Omental fat pad (tissue), 4 donors: Measurements from ENCODE around the gene MEI1. TPM values are rescaled to one million over a fixed set of nuclear protein-coding genes. Genes with fewer than 3 reads are reported as not detected.

Source experiments
- ATAC-seq: fragments of 150-250 bp; one replicate; pipeline ENCODE4 v1.9.1; 2016; ENCODE audit warnings: mild to moderate bottlenecking, moderate library complexity; ENCODE audit not compliant: low FRiP score
- DNase-seq: peaks from one replicate; pipeline ENCODE4 v3.0.0-alpha.2; 2019; ENCODE audit warnings: low spot score
- total RNA-seq, 4 donors: library from RNA; depleted of rRNA; stranded (reverse); fragments of >200 nt; gene quantifications; one replicate each; pipeline ENCODE4 v1.1.0, GENCODE V29; 2016
- TF ChIP-seq, protein P1 (sequence below), 3 donors: fragments of 450-650 bp; IDR thresholded peaks; one replicate each; pipeline ENCODE4 v1.5.1; 2016 to 2017; ENCODE audit warnings: antibody characterized with exemption in 3 of 3, mild to moderate bottlenecking in 3 of 3, moderate library complexity in 2 of 3

Gene MEI1
- total RNA-seq, 4 donors from 2014 or later = 2.3 to 16.9 (median 2.6) TPM

DNA sequence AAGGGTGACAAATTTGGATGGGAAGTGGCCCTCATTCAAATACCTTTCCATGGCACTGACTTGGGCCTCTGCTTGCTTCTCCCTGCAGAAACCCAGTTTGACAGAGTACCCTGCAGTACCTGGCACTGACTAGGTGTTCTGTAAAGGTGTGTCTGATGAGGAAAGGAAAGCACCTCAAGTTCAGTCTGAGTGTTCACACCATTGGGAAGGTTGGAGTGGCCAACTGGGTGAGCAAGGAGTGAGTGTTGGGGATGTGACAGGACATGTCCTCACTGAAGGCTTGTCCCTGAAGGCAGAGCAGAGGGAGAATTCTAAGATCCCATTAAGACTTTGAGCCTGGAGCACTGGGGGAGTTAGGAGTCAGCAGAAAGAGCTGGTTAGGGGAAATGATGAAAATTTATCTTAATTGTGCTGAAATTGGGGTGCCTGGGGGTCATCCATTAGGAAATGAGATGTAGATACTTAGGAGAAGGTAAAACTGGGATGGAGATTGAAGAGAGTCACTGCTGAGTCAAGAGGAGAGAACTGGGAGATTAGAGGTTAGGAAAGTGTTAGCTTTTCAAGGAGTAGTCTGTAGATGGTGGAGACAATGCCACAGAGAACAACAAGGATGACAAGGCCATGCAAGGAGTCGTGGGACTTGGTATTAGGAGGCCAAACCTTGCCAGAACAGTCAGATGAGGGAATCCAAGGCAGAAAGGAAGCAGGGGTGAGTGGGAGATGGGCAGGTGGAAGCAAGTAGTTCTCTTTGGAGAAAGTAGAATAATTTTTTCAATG lies 139.7 kb downstream of the MEI1 start:
- TF ChIP-seq, protein P1, sequence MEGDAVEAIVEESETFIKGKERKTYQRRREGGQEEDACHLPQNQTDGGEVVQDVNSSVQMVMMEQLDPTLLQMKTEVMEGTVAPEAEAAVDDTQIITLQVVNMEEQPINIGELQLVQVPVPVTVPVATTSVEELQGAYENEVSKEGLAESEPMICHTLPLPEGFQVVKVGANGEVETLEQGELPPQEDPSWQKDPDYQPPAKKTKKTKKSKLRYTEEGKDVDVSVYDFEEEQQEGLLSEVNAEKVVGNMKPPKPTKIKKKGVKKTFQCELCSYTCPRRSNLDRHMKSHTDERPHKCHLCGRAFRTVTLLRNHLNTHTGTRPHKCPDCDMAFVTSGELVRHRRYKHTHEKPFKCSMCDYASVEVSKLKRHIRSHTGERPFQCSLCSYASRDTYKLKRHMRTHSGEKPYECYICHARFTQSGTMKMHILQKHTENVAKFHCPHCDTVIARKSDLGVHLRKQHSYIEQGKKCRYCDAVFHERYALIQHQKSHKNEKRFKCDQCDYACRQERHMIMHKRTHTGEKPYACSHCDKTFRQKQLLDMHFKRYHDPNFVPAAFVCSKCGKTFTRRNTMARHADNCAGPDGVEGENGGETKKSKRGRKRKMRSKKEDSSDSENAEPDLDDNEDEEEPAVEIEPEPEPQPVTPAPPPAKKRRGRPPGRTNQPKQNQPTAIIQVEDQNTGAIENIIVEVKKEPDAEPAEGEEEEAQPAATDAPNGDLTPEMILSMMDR (IDR thresholded peaks at IDR 0.05) = no peak
- DNase-seq = no peak
- ATAC-seq = no peak

DNA sequence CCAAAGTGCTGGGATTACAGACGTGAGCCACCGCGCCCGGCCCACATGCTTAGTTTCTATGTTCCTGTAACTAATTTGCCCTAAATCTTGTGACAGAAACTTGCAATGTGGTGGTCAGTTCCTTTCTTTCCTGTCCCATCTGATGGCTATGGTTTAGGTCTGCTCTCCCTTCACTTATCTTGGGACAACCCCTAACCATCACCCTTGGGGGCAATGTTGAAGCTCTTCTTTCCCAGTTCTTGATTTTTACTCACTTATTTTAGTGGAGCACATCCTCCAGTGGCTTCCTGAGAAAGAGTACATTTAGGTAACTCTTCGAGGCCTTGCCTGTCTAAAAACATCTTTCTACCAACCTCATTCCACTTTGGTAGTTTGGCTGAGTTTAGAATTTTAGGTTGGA lies 140.9 kb downstream of the MEI1 start:
- ATAC-seq (no peak), DNase-seq (no peak)

DNA sequence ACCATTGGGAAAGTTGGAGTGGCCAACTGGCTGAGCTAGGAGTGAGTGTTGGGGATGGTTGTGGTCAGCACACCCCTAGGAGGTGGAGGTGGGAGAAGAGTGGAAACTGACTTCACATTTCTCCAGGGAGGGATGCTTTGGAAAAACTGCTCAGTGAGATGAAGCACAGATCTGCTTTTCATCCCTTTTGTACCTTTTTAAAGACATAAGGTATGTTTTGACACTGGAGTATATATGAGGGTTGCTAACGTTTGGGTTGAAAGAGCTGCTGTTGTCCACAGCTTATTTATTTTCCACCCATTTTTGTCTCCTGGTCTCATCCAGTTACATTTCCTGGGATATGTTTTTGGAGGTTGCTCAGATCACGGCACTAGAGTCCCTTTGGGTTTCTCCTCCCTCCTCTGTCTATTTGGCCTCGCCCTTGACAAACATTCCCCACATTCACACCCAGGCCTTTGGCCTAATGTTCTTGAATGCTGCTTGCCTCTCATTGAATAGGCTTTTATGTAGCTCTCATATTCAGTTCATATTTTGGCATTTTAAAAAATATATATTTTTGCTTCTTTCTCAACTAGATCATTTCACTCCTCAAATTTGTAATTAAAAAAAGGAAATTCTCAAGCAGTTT lies 141.9 kb downstream of the MEI1 start:
- TF ChIP-seq, protein P1 (IDR thresholded peaks at IDR 0.05) = no peak
- ATAC-seq = no peak
- no peak for DNase-seq

More for the DNA sequence above, 140.9 kb downstream of the MEI1 start:
- TF ChIP-seq, protein P1 (IDR thresholded peaks at IDR 0.05) = no peak

DNA sequence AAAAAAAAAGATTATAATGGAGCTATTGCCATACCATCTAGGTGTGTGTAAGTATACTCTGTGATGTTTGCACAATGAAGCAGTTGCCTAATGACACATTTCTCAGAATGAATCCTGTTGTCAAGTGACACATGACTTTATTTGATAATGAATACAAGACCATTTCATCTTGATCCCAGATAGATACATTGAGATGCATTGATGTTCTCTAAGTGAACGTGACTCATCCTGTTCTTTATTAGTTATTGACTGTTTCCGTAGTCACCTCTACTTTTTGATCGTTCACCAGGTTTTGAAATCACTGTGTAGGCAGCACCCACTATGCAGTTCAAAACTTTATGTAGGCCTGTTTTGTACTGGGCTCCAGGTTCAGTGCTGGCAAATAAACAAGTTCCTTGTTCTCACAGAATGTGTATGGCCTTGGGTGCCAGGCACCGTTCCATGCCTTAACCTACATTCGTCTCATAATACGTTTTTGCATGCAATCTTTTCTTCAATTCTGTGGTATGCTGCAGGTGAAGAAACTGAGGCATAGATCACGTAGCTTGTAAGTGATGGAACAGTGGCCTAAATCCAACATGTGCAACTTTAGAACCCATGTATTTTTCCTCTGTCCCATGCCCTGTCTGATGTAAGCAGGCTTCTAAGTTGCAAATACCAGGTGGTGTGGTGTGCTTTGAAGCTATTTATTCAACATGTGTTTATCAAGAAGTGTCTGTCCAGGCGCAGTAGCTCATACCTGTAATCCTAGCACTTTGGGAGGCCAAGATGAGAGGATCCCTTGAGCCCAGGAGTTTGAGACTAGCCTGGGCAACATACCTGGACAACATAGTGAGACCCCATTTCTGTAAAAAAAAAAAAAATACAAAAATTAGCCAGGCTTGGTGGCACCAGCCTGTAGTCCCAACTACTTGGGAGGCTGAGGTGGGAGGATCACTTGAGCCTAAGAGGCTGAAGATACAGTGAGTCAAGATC lies 144.0 kb downstream of the MEI1 start:
- TF ChIP-seq, protein P1 (IDR thresholded peaks at IDR 0.05) = no peak
- no peak for ATAC-seq
- DNase-seq = no peak

DNA sequence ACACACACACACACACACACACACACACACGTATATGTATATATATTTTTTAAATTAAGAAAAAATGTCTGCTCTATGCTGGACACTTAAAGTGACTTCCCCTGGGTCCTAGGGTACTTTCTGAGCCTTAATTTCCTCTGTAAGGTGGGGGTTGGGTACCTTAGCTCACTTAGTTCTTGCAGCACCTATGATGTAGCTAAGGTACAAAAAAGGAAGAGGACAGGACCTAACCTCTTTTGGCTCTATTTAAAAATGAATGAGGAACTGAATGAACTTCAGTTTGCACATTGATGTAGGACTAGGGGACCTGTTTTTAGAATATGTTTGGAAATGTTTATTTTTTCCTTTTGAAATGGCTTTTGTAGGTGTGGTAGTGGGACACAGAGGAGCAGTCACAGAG lies 144.7 kb downstream of the MEI1 start:
- ATAC-seq (no peak), DNase-seq (no peak)
- TF ChIP-seq, protein P1 (IDR thresholded peaks at IDR 0.05) = no peak

DNA sequence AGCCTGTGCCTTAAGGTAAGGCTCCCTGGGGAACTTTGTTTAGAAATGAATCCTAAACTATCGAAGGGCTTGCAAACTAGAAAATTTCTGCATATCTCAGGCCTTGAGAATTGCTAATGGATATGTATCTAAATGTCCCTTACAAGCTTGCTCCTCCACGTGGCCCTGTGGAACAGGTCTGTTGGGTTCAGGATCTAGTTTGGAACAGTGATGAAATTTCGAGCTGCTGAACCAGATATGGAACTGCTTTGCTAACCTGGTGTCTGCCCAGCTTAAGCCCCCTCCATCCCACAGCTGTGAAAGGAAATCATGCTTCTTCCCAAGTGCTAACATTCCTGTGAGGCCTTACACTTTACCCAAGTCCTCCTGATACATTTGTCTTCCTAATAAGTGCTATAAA lies 145.2 kb downstream of the MEI1 start:
- DNase-seq = no peak
- ATAC-seq = no peak
- TF ChIP-seq, protein P1 (IDR thresholded peaks at IDR 0.05) = no peak
